Right lobe of liver (tissue), 6 donors: ENCODE results near the gene B3GALT4. TPM values are rescaled to one million over a fixed set of nuclear protein-coding genes. Genes with fewer than 3 reads are reported as not detected.
"Not testable (repeated sequence)": the region's sequence is repeated elsewhere in the genome, so short reads cannot be mapped to it uniquely, and the experiment has no call there.

Source experiments
- ATAC-seq, 4 donors: fragments of 200-7000 bp; cut with Tn5 transposase; one replicate each; pipeline ENCODE4 v1.9.1; 2020; ENCODE audit warnings: mild to moderate bottlenecking in 4 of 4, moderate library complexity in 4 of 4
- DNase-seq, 3 donors: peaks; one replicate each; pipeline ENCODE4 v3.0.0-alpha.2; 2020
- H3K27ac ChIP-seq, 3 donors: fragments of 200-600 bp; one replicate each; pipeline ENCODE4 v1.8.0; 2022
- H3K27me3 ChIP-seq, 2 donors: fragments of 200-600 bp; one replicate each; pipeline ENCODE4 v1.8.0; 2022
- H3K36me3 ChIP-seq, 4 donors: fragments of 200-600 bp; sonication (generic) in 1 of 4; one replicate each; pipeline versions ENCODE4 v1.5.1 to v1.8.0; 2017 to 2022; ENCODE audit warnings: control low read depth in 1 of 4
- H3K4me1 ChIP-seq, 4 donors: fragments of 200-600 bp; sonication (generic) in 1 of 4; one replicate each; pipeline versions ENCODE4 v1.5.1 to v1.8.0; 2017 to 2022; ENCODE audit warnings: control low read depth in 1 of 4
- H3K4me3 ChIP-seq, 3 donors: fragments of 200-600 bp; one replicate each; pipeline ENCODE4 v1.8.0; 2022
- H3K9me3 ChIP-seq, 4 donors: fragments of 200-600 bp; sonication (generic) in 1 of 4; one replicate each; pipeline versions ENCODE4 v1.5.1 to v1.8.0; 2017 to 2022; ENCODE audit warnings: control low read depth in 1 of 4
- POLR2A ChIP-seq: fragments of 450-650 bp; IDR thresholded peaks from one replicate; pipeline ENCODE4 v1.6.1; 2017; ENCODE audit warnings: antibody characterized with exemption, mild to moderate bottlenecking
- WGBS: methylation state at CpG from one replicate; pipeline ENCODE4 v1.1.6; 2018; ENCODE audit warnings: low coverage, low lambda C conversion rate; ENCODE audit not compliant: insufficient coverage; ENCODE audit errors: missing lambda C conversion rate; 5-methylcytosine and 5-hydroxymethylcytosine counted together
- intact Hi-C, 2 donors: fragments of 100-400 bp; cut with DNase I; formaldehyde crosslinking; loops; one replicate each; pipeline versions ENCODE4 v1.11.2 to v1.14.1; 2022
- total RNA-seq, 6 experiments: library from RNA; depleted of rRNA in 2 of 6; stranded (reverse); fragments of >200 nt in 2 of 6; fragmentation: NEBNext Ultra II Directional in 3 of 6; extraction: Animal tissue kit (Norgen Biotek cat#: 25700) in 3 of 6; gene quantifications; one replicate each; pipeline versions ENCODE4 v1.1.0 to v1.2.4, GENCODE V29; 2016 to 2023
- TF ChIP-seq, protein P1 (sequence below), 4 donors: fragments of 200-600 bp in 3 of 4; fragments of 450-650 bp in 1 of 4; IDR thresholded peaks; one replicate each; pipeline versions ENCODE4 v1.5.1 to v1.8.0; 2016 to 2022; ENCODE audit warnings: antibody characterized with exemption in 4 of 4, mild to moderate bottlenecking in 2 of 4
- donor health status: DM: no; HTN: yes; CAD: no.
- donor health status: DM: no; HTN: no; CAD: no.
- donor health status: DM: no; HTN: no; CAD: no.
- donor health status: DM: no; HTN: yes; CAD: no.
- donor health status: DM: no; HTN: yes; CAD: no.

The B3GALT4 gene
- total RNA-seq, 6 experiments from 2014 or later, result 0.79 to 1.7 (median 1.4) TPM

DNA sequence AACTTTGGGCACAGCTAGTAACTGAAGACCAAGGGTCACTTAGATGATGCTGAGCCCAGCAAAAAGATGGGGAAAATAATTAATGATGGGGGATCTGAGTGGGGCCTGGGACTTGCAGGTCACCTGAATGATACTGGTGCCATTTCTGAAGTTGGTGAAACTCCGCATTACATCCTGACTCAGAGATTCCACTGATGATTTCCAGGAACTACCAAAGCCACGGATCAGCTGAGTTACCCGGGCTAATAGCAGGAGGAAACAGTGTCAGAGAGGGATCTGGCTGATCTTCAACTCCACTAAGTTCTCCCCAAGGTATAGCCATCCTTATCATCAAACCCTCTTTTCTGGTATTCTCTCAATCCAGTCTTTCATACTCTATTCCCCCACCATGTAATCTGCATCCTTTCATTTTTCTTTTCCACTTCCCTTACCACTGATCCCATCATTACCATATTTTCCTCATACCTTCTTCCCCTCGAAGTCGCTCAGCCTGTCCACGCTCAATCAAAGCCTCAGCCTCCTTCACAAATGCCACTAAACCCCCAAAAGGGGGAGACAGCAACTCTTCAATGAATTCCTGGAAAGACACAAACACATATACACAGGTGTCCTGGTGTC, 25.4 kb upstream of the B3GALT4 start:
- Histone ChIP-seq H3K27ac (no peak overlapping the region), H3K4me3 (no peak overlapping the region), H3K27me3 (no peaks in the 10 kb centered on the region), H3K9me3 (no peaks in the 10 kb centered on the region), H3K36me3 (peaks cover 0 to 5% (median 0%) of the 10 kb centered on the region in 4 donors), H3K4me1 (peaks cover 0 to 17% (median 7%) of the 10 kb centered on the region in 4 donors)
- TF ChIP-seq, protein P1, sequence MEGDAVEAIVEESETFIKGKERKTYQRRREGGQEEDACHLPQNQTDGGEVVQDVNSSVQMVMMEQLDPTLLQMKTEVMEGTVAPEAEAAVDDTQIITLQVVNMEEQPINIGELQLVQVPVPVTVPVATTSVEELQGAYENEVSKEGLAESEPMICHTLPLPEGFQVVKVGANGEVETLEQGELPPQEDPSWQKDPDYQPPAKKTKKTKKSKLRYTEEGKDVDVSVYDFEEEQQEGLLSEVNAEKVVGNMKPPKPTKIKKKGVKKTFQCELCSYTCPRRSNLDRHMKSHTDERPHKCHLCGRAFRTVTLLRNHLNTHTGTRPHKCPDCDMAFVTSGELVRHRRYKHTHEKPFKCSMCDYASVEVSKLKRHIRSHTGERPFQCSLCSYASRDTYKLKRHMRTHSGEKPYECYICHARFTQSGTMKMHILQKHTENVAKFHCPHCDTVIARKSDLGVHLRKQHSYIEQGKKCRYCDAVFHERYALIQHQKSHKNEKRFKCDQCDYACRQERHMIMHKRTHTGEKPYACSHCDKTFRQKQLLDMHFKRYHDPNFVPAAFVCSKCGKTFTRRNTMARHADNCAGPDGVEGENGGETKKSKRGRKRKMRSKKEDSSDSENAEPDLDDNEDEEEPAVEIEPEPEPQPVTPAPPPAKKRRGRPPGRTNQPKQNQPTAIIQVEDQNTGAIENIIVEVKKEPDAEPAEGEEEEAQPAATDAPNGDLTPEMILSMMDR (IDR thresholded peaks at IDR 0.05), result no peak
- no peak for TF ChIP-seq POLR2A
- WGBS, result 90% methylated on average over 3 of the region's 6 CpGs
- no peak for DNase-seq
- no peak for ATAC-seq
- intact Hi-C loops, result no loop called here

DNA sequence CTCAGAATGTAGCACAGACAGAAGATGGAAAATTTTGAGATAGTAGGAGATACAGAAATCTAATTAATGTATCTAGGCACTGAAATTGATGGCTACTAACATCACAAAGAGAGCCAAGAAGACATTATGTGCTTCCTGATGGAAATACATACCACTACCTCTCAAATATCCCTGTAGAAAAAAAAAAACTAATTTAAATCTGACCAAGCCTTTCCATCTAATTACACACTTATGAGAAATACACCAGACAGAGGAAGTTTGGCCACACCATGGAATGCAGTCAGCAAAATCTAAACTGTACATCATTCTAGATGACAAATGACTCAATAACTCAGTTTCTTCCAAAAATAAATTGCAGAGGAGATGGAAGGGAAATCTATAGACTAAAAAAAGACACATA, 24.2 kb upstream of the B3GALT4 start:
- TF ChIP-seq, protein P1 (IDR thresholded peaks at IDR 0.05), result no peak
- TF ChIP-seq POLR2A, result no peak
- intact Hi-C loops, result no loop called here
- DNase-seq (no peak), ATAC-seq (no peak)
- Histone ChIP-seq H3K9me3 (no peaks in the 10 kb centered on the region), H3K4me1 (peaks cover 0 to 17% (median 7%) of the 10 kb centered on the region in 4 donors), H3K27ac (no peak overlapping the region), H3K27me3 (no peaks in the 10 kb centered on the region), H3K4me3 (no peak overlapping the region), H3K36me3 (peaks cover 0 to 5% (median 0%) of the 10 kb centered on the region in 4 donors)

DNA sequence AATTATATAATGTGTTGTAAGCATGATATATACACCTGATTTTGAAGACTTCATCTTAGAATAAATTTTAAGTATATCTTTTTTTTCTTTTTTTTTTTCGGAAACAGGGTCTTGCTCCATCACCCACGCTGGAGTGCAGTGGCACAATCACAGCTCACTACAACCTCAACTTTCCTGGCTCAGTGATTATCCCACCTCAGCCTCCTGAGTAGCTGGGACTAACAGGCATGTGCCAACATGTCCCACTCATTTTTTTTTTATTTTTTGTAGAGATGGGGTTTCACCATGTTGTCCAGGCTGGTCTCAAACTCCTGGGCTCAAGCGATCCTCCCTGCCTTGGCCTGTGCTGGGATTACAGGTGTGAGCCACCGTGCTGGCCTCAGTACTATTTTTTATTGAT, 22.3 kb upstream of the B3GALT4 start:
- Histone ChIP-seq H3K27ac (no peak overlapping the region), H3K4me3 (no peak overlapping the region), H3K4me1 (peaks cover 0 to 9% (median 4%) of the 10 kb centered on the region in 4 donors), H3K36me3 (peaks cover 0 to 8% (median 0%) of the 10 kb centered on the region in 4 donors), H3K27me3 (no peaks in the 10 kb centered on the region), H3K9me3 (no peaks in the 10 kb centered on the region)
- TF ChIP-seq, protein P1 (IDR thresholded peaks at IDR 0.05), result no peak
- no peak for TF ChIP-seq POLR2A
- 85% methylated on average over 4 of the region's 4 CpGs for WGBS
- no peak for ATAC-seq
- no peak for DNase-seq
- intact Hi-C loops, result no loop called here

DNA sequence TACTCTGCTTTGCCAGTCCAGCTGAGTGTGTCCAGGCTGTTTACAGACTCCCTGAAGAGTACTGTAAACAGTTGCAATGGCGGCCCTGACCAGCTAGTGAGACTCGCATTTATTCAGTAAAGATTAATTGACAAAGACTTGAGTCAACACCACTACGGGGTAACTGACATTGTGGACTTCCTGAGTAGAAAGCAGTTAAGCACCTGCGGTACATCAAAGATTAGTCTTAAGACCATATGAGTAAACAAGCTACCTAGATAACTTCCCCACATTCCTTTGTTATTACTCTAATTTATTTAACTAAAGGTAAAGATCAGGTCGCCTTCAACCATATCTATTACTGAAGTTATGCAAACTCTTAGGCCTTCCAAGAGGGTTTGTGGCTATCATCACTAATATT, 17.9 kb upstream of the B3GALT4 start:
- DNase-seq, result no peak
- Histone ChIP-seq H3K36me3 (peaks cover 0 to 34% (median 4%) of the 10 kb centered on the region in 4 donors), H3K27ac (no peak overlapping the region), H3K4me1 (no peaks in the 10 kb centered on the region), H3K27me3 (no peaks in the 10 kb centered on the region), H3K4me3 (no peak overlapping the region), H3K9me3 (no peaks in the 10 kb centered on the region)
- intact Hi-C loops, result no loop called here
- WGBS, result 90% methylated on average over 5 of the region's 5 CpGs
- TF ChIP-seq, protein P1 (IDR thresholded peaks at IDR 0.05), result no peak
- TF ChIP-seq POLR2A, result no peak
- no peak for ATAC-seq

DNA sequence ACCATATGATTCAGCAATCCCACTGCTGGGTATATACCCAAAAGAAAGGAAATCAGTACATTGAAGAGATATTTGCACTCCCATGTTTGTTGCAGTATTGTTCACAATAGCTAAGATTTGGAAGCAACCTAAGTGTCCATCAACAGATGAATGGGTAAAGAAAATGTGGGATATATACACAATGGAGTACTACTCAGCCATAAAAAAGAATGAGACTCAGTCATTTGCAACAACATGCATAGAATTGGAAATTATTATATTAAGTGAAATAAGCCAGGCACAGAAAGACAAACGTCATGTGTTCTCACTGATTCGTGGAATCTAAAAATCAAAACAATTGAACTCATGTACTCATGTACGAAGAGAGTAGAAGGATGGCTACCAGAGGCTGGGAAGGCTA, 14.4 kb upstream of the B3GALT4 start:
- H3K4me3 ChIP-seq, H3K27me3 ChIP-seq, DNase-seq, intact Hi-C loops, H3K4me1 ChIP-seq, ATAC-seq, H3K9me3 ChIP-seq, H3K27ac ChIP-seq: not testable (repeated sequence)
- 93% methylated on average over 3 of the region's 3 CpGs for WGBS
- peaks cover 6 to 56% (median 11%) of the 10 kb centered on the region in 4 donors for H3K36me3 ChIP-seq
